HUES6 (cell line): ENCODE data around the gene CDKN2AIP.
"Not testable (repeated sequence)": the region's sequence is repeated elsewhere in the genome, so short reads cannot be mapped to it uniquely, and the experiment has no call there.

Source experiments
- H3K27ac ChIP-seq: 2 replicates; pipeline ENCODE4 v1.7.0; 2013; ENCODE audit warnings: low read depth, mild to moderate bottlenecking, low read length, inconsistent platforms
- H3K27me3 ChIP-seq: 2 replicates; pipeline ENCODE4 v1.6.1; 2013; ENCODE audit warnings: low read length; ENCODE audit not compliant: control insufficient read depth, insufficient read depth
- H3K36me3 ChIP-seq: 2 replicates; pipeline ENCODE4 v1.6.1; 2013; ENCODE audit warnings: low read length; ENCODE audit not compliant: control insufficient read depth, insufficient read depth
- H3K4me1 ChIP-seq: 2 replicates; pipeline ENCODE4 v1.6.1; 2013; ENCODE audit warnings: low read length; ENCODE audit not compliant: control insufficient read depth, insufficient read depth
- H3K4me3 ChIP-seq: 2 replicates; pipeline ENCODE4 v1.5.1; 2013; ENCODE audit warnings: low read depth, low read length
- H3K9ac ChIP-seq: one replicate; pipeline ENCODE4 v1.6.1; 2013; ENCODE audit warnings: mild to moderate bottlenecking, low read length
- H3K9me3 ChIP-seq: 2 replicates; pipeline ENCODE4 v1.6.1; 2013; ENCODE audit warnings: low read depth, low read length; ENCODE audit not compliant: control insufficient read depth, insufficient read depth

The CDKN2AIP gene

DNA sequence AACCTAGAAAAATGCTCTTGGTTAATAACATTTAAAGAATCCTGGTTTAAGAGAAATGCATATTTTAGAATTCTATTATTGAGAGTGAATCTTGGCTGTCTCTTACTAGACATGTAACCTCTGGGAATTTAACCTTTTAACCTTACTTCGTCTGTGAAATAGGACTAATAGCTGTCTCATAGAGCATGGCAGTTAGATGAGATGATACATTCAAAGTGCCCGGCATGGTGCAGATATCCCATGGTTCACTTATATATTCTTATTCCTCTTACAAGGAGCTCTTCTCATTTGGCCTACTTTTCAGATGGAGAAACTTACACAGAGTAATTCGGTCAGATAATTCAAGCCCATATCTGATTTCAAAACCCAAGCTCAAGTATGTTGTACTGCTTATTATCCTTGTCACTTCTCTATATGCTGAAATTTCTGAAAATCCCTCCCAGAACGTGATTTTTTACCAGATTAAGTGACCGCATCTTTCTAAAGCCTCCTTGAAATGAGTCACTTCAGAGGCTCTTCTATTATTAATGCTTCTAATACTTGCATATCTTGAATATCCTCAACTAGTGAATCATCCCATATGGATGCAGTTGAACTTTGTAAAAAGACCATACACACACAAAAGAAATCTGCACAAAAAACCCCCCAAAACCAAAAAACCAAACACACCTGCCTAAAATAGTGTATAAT lies 4.9 kb downstream of the CDKN2AIP start:
- no peaks in the 10 kb centered on the region for H3K9me3 ChIP-seq
- H3K4me3 ChIP-seq, result no peak overlapping the region
- H3K27ac ChIP-seq, result no peak overlapping the region
- no peaks in the 10 kb centered on the region for H3K27me3 ChIP-seq
- no peaks in the 10 kb centered on the region for H3K4me1 ChIP-seq
- peaks cover 43% of the 10 kb centered on the region for H3K36me3 ChIP-seq
- H3K9ac ChIP-seq, result no peak overlapping the region

DNA sequence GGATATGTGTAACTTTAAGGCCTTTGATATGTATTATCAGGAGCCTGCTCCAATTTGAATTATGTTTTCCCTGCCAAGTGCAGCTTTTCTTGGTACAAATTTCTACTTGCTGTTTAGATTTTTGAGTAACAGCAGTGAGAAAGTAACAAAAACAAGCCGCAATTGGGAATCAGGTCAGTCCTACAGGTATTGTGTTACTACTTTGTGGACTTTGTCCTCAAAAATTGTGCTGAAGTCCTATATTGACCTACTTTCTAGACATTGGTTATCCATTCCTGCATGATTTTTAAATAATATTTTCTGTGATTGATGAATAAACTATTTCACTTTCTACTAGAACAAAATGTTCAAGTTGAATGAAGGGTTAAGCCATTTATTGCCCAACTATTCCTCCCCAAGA lies 5.7 kb downstream of the CDKN2AIP start:
- Histone ChIP-seq H3K27ac (no peak overlapping the region), H3K9ac (no peak overlapping the region), H3K4me3 (no peak overlapping the region), H3K27me3 (no peaks in the 10 kb centered on the region), H3K36me3 (peaks cover 43% of the 10 kb centered on the region), H3K9me3 (no peaks in the 10 kb centered on the region), H3K4me1 (no peaks in the 10 kb centered on the region)

DNA sequence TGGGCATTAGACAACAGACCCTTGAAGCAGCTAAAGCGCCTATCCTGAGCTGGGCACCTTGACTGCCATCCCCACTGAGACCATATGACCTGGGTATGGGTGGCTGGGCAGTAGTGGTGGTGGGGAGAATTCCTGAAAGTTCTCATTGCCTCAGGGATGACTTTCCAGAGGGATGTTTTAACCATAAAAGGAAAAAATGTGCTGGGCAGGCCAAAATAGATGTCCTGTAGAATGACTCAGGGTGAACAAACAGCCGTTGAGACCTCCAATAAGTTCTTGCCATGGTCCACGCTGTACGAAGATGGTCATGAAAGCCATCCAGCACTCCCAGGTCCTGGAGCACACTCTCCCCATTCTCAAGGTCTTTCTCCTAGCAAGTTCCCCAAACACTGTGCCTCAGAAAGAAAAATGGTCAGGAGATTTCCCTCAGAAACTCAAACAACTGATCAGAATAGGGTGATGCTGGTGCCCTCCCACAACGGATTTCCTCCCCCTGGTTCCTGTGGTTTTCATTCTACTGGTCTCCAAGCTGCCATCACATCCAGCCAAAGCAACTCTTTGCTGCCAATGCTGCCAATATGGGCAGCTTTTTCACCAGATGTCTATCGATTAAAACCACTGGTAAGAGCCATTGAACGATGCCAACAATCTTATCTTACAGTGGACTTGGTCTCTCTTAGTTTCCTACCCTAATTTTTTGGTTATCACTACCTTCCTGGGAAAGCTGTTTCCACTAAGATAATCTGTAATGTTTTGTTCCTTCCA lies 11.2 kb downstream of the CDKN2AIP start:
- Histone ChIP-seq H3K27me3 (no peaks in the 10 kb centered on the region), H3K4me1 (no peaks in the 10 kb centered on the region), H3K27ac (no peak overlapping the region), H3K4me3 (no peak overlapping the region), H3K9ac (no peak overlapping the region), H3K9me3 (peaks cover 3% of the 10 kb centered on the region; the same call in 1 of the 2 replicates), H3K36me3 (no peaks in the 10 kb centered on the region)

- no peak overlapping the region for H3K27ac ChIP-seq
- no peaks in the 10 kb centered on the region for H3K36me3 ChIP-seq
- H3K4me3 ChIP-seq, result no peak overlapping the region
- peaks cover 3% of the 10 kb centered on the region; the same call in 1 of the 2 replicates for H3K9me3 ChIP-seq
- H3K4me1 ChIP-seq, result no peaks in the 10 kb centered on the region
- no peak overlapping the region for H3K9ac ChIP-seq
- H3K27me3 ChIP-seq, result no peaks in the 10 kb centered on the region
Measured at GRCh38 chr4:183458005-183458404, 13.6 kb downstream of the CDKN2AIP start.

DNA sequence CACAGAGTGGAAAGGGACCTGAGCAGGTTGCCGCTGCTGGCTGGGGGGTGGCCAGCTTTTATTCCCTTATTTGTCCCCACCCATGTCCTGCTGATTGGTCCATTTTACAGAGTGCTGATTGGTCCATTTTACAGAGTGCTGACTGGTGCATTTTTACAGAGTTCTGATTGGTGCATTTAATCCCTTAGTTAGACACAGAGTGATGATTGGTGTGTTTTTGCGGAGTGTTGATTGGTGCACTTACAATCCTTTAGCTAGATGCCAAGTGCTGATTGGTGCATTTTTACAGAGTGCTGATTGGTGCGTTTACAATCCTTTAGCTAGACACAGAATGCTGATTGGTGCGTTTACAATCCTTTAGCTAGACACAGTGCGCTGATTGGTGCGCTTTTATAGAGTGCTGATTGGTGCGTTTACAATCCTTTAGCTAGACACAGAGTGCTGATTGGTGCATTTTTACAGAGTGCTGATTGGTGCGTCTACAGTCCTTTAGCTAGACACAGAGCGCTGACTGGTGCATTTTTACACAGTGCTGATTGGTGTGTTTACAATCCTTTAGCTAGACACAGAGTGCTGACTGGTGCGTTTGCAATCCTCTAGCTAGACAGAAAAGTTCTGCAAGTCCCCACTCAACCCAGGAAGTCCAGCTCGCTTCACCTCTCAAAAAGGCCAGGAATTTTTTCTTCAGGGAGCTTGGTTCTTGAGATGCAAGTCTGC lies 19.6 kb downstream of the CDKN2AIP start:
- not testable (repeated sequence) for H3K27ac ChIP-seq, H3K9ac ChIP-seq, H3K27me3 ChIP-seq, H3K36me3 ChIP-seq, H3K4me1 ChIP-seq, H3K4me3 ChIP-seq
- H3K9me3 ChIP-seq, result peaks cover 15% of the 10 kb centered on the region; the same call in 1 of the 2 replicates

DNA sequence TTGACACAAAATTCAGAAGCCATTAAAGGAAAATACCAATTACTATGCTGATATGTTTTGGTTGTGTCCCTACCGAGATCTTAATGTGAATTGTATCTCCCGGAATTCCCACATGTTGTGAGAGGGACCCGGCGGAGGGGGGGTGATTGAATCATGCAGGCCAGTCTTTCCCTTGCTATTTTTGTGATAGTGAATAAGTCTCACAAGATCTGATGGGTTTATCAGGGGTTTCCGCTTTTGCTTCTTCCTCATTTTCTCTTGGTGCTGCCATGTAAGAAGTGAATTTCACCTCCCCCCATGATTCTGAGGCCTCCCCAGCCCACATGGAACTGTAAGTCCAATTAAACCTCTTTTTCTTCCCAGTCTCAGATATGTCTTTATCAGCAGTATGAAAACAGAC lies 21.4 kb downstream of the CDKN2AIP start:
- H3K4me1 ChIP-seq, H3K4me3 ChIP-seq, H3K27ac ChIP-seq, H3K9ac ChIP-seq, H3K27me3 ChIP-seq, H3K36me3 ChIP-seq: not testable (repeated sequence)
- H3K9me3 ChIP-seq, result peaks cover 15% of the 10 kb centered on the region; the same call in 1 of the 2 replicates

DNA sequence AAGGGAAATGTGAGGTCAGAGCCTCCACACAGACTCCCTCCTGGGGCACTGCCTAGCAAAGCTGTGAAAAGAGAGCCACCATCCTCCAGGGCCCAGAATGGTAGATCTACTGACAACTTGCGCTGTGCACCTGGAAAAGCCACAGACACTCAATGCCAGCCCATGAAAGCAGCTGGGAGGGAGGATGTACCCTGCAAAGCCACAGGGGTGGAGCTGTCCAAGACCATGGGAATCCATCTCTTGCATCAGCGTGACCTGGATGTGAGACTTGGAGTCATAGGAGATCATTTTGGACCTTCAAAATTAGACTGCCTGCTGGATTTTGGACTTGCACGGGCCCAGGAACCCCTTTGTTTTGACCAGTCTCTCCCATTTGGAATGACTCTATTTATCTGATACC lies 22.8 kb downstream of the CDKN2AIP start:
- Histone ChIP-seq H3K9me3 (peaks cover 15% of the 10 kb centered on the region; the same call in 1 of the 2 replicates), H3K27ac (no peak overlapping the region), H3K4me3 (no peak overlapping the region), H3K27me3 (no peaks in the 10 kb centered on the region), H3K9ac (no peak overlapping the region), H3K36me3 (no peaks in the 10 kb centered on the region; the same call in 1 of the 2 replicates), H3K4me1 (no peaks in the 10 kb centered on the region)

DNA sequence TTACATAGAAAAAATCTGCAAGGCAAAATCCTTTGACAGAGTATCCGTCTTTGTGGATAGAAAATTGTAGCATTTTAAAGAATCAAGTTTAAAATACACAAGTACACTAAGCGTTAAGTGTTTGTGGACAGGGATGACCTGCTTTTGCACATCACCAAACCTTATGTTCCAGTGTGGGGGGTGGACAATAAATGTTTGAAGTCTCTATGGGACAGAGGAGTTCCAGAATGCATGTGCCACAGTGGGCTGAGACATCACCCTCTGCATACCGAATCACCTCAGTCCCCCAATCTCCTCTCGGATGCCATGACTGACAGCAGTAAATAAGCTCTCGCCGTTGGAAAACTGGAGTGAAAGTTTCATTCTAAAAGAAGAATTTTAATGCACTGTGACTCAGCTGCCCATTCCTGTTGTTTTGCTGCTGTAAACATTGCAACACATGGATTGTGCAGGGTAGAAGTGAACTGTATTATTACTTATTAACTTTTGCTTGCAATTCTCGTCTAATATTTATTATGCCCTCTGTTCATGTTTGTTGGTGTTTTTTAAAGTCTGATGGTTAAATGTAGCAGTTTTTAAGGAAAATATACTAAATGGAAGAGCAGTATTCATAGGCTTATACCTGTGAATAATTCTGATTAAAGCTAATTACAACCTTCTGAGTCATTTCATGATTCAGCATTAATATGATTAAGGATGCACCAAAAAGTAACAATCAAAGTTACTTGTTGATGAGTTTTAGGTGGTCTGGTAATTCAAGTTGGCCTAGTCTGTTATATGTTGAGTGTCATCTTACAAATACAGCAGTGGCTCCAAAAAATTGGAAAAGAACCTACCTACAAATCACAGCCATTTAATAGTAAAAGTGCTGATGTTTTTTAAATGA lies 24.0 kb downstream of the CDKN2AIP start:
- no peak overlapping the region for H3K4me3 ChIP-seq
- H3K36me3 ChIP-seq, result no peaks in the 10 kb centered on the region; the same call in 1 of the 2 replicates
- H3K9ac ChIP-seq, result no peak overlapping the region
- H3K27ac ChIP-seq, result no peak overlapping the region
- peaks cover 3% of the 10 kb centered on the region; the same call in 1 of the 2 replicates for H3K4me1 ChIP-seq
- no peaks in the 10 kb centered on the region for H3K27me3 ChIP-seq
- peaks cover 15% of the 10 kb centered on the region; the same call in 1 of the 2 replicates for H3K9me3 ChIP-seq

GRCh38 chr4:183469285-183469684 lies 24.8 kb downstream of the CDKN2AIP start:
- Histone ChIP-seq H3K27ac (no peak overlapping the region), H3K36me3 (no peaks in the 10 kb centered on the region; the same call in 1 of the 2 replicates), H3K4me1 (peaks cover 3% of the 10 kb centered on the region; the same call in 1 of the 2 replicates), H3K4me3 (no peak overlapping the region), H3K27me3 (no peaks in the 10 kb centered on the region), H3K9ac (no peak overlapping the region), H3K9me3 (peaks cover 15% of the 10 kb centered on the region; the same call in 1 of the 2 replicates)

DNA sequence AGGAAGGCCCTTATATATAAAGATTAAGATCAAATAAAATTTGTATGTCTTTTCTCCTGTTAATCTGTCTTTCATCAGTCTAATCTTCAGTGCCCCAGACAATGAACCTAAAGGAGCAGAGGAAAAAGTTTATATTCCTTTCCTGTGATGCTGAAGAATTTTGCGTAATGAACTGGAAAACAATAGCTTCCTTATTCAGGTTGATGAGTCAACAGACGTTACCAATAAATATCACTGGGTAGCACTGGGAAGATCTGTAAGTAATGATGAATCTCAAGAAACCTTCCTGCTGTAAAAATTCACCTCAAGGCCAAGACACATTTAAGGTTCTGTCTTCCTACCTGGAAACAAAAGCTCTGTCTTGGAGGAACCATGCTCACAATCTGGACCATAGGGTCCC lies 25.5 kb downstream of the CDKN2AIP start:
- Histone ChIP-seq H3K36me3 (no peaks in the 10 kb centered on the region; the same call in 1 of the 2 replicates), H3K4me3 (no peak overlapping the region), H3K9me3 (peaks cover 15% of the 10 kb centered on the region; the same call in 1 of the 2 replicates), H3K9ac (no peak overlapping the region), H3K27me3 (no peaks in the 10 kb centered on the region), H3K4me1 (peaks cover 3% of the 10 kb centered on the region; the same call in 1 of the 2 replicates), H3K27ac (no peak overlapping the region)
